Measurements from ENCODE around the gene MB.

DNA sequence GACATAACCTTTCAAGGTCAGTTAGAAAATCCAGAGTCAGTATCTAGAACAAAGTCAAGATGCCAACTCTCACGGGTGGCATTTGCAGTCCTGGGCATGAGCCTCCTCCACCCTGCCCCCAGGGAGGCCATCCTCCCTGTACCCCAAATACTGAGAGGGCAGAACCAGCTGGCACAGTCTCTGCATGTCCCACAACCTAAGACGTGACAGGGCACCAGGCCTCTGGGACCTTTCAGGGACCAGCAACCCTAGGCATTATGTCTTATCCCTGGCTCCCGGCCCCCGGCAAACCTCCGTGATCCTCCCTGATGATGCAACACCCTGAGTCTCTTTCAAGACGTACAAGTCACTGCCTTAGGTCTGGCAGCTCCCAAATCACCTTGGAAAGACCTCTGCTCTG, 2.0 kb downstream of the MB start:
- TF ChIP-seq GATA3 (IDR thresholded peaks at IDR 0.05; ENCODE audit: low read depth, low read length) (no peak), GATA2 (IDR thresholded peaks at IDR 0.05; ENCODE audit: low read depth, low read length) (no peak)

Data from SH-SY5Y (cell line).